Measurements from ENCODE around the gene ARHGAP42.

- no peak for TF ChIP-seq CTCF (IDR thresholded peaks at IDR 0.05)
- TF ChIP-seq POLR2A (IDR thresholded peaks at IDR 0.05): no peak
Observed at GRCh38 chr11:100923555-100923954, 236.5 kb downstream of the ARHGAP42 start.
